MG63 (cell line): ENCODE measurements around the gene NTM. TPM values are rescaled to one million over a fixed set of nuclear protein-coding genes. Genes with fewer than 3 reads are reported as not detected.

Source experiments
- DNase-seq: peaks from one replicate; pipeline ENCODE4 v3.0.0-alpha.2; 2020
- H3K27me3 ChIP-seq: fragments of 250-450 bp; sonication (Bioruptor Pico); 2 replicates; pipeline ENCODE4 v1.5.1; 2020; ENCODE audit warnings: mild to moderate bottlenecking, moderate library complexity
- H3K36me3 ChIP-seq: fragments of 250-450 bp; sonication (Bioruptor Pico); 2 replicates; pipeline ENCODE4 v1.5.1; 2020; ENCODE audit warnings: mild to moderate bottlenecking, moderate library complexity
- H3K4me3 ChIP-seq: fragments of 250-450 bp; sonication (Bioruptor Pico); 2 replicates; pipeline ENCODE4 v1.5.1; 2020; ENCODE audit warnings: mild to moderate bottlenecking, moderate library complexity
- H3K9me3 ChIP-seq: fragments of 250-450 bp; sonication (Bioruptor Pico); 2 replicates; pipeline ENCODE4 v1.5.1; 2020; ENCODE audit warnings: mild to moderate bottlenecking, moderate library complexity
- total RNA-seq: library from RNA; depleted of rRNA; stranded (reverse); fragments of >200 nt; shearing (Covaris generic); gene quantifications from 2 replicates; pipeline ENCODE4 v1.2.3, GENCODE V29; 2014; ENCODE audit warnings: low replicate concordance

NTM gene
- total RNA-seq, 1 experiment from 2014 or later: 4.0 TPM

DNA sequence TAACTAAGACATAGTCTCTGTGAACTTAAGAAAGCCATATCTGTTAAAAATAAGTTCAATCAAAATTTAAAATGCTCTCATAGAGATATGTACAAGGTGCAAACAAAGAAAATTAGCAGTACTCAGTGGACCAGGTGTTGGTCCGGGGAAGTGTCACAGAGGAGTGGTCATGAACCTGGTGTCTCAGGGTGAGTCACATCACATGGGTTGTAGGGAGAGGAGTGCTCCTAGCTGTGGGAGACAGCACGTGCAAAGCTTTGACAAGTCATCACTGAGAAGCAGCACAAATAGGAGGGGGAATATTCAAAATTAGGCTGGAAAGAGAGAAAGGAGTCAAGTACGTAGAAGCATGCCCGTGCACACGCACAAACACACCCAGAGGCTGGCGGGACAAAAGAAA lies 438.1 kb downstream of the NTM start:
- peaks cover 7% of the 10 kb centered on the region; the same call in 1 of the 2 replicates for H3K27me3 ChIP-seq
- H3K36me3 ChIP-seq: no peaks in the 10 kb centered on the region
- no peak overlapping the region for H3K4me3 ChIP-seq
- no peaks in the 10 kb centered on the region for H3K9me3 ChIP-seq
- no peak for DNase-seq

DNA sequence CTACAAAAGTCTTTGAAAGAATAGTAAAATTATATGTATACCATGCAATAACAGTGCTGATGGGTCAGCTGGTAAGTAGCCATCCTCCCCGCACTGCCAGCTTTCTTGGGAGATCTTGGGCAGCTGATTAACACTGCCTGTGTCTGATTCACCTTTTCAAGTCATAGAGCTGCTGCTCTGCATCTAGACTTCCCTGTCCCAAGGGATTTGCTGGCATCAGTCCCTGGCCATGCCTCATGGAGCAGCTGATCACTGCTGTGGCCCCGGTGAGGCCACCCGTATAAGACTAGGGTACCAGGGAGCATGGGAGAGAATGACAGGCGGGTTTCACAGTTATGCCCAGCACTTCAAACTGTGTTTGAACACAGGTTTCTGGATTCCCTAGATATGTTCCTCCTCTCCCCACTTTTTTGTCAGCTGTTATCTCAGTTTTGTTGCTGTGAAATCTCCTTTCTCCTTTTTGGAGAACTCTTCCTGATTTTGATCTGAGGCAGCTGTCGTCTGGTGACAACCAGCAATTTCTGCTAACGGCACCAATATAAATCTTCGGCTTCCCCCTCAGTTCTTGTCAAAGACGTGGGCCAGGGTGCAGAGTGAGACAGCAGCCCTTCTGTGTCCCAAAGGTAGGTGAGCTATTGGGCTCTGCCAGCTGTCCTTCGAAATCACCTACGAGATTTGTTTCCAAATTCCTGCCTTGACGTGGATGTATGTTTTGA lies 438.9 kb downstream of the NTM start:
- Histone ChIP-seq H3K27me3 (peaks cover 7% of the 10 kb centered on the region; the same call in 1 of the 2 replicates), H3K9me3 (no peaks in the 10 kb centered on the region), H3K4me3 (no peak overlapping the region), H3K36me3 (no peaks in the 10 kb centered on the region)
- peak; percentile 33 for DNase-seq

GRCh38 chr11:131810541-131810940 lies 440.1 kb downstream of the NTM start:
- peaks cover 7% of the 10 kb centered on the region; the same call in 1 of the 2 replicates for H3K27me3 ChIP-seq

DNA sequence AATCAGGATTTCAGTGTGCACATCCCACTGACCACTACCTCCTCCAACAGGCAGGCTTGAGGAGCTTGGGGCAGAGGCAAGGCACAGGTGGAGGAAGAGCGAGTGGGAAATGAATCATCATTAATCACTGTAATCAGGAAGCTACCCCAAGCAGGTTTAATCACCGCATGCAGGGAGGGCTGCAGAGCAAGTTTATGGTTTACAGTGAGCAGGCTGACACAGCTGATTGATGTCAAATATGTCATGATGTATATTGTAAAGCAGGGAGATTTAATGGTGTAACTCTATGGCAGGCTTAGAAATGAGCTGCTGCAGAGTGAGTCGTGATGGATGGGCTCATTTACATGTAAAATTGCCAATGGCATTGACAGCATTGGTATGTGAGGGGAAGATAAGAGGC lies 441.0 kb downstream of the NTM start:
- no peaks in the 10 kb centered on the region for H3K9me3 ChIP-seq
- no peaks in the 10 kb centered on the region for H3K36me3 ChIP-seq
- H3K27me3 ChIP-seq: peaks cover 7% of the 10 kb centered on the region; the same call in 1 of the 2 replicates
- H3K4me3 ChIP-seq: no peak overlapping the region
- no peak for DNase-seq

More at GRCh38 chr11:131810541-131810940, 440.1 kb downstream of the NTM start:
- Histone ChIP-seq H3K9me3 (no peaks in the 10 kb centered on the region), H3K4me3 (no peak overlapping the region), H3K36me3 (no peaks in the 10 kb centered on the region)
- no peak for DNase-seq

DNA sequence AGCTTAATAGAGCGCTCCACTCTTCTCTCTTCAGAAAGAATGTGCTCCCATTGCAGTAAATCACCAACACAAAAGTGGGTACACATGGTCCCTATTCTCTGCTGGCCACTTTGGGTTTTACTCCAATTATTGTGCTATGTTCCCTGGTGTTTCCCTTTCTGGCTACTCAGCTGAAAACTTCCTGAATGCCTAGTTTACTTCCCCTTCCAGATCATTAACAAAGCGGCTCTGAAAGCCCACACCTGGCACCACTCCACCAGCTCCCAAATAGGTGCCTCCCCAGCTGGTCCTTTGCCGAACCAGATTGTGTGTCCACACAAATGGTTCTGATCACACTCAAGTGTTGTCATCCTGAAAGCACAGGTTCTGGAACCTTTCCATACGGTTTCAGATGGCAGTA lies 443.7 kb downstream of the NTM start:
- DNase-seq: no peak
- peaks cover 7% of the 10 kb centered on the region; the same call in 1 of the 2 replicates for H3K27me3 ChIP-seq
- H3K9me3 ChIP-seq: no peaks in the 10 kb centered on the region
- H3K36me3 ChIP-seq: no peaks in the 10 kb centered on the region
- H3K4me3 ChIP-seq: no peak overlapping the region

DNA sequence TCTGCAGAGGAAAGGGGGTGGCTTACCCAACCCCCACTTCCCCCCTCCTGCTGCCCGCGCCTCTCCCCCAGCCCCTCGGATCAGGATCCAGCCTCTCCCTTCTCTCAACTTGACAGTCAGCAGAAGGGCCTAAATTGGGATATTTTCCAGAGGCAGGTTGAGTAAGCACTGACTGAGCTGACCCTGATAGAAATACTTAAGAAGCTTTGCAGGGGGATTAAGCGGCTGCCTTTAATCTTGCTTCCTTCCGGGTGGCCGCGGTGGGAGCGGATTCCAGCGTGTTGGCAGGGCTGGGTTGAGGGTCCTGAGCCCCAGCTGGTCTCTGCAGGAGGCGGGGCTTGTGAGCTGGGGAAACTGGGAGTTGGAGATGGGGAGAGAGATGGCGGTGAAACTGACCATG lies 445.2 kb downstream of the NTM start:
- no peak for DNase-seq
- H3K4me3 ChIP-seq: no peak overlapping the region
- H3K27me3 ChIP-seq: 0 out of 2 replicates have a peak, but pooled peaks cover 2% of the 10 kb centered on the region
- no peaks in the 10 kb centered on the region for H3K36me3 ChIP-seq
- no peaks in the 10 kb centered on the region for H3K9me3 ChIP-seq

- Histone ChIP-seq H3K27me3 (no peaks in the 10 kb centered on the region), H3K36me3 (no peaks in the 10 kb centered on the region), H3K9me3 (no peaks in the 10 kb centered on the region), H3K4me3 (no peak overlapping the region)
- no peak for DNase-seq
Measured at GRCh38 chr11:131816051-131816450, 445.6 kb downstream of the NTM start.

DNA sequence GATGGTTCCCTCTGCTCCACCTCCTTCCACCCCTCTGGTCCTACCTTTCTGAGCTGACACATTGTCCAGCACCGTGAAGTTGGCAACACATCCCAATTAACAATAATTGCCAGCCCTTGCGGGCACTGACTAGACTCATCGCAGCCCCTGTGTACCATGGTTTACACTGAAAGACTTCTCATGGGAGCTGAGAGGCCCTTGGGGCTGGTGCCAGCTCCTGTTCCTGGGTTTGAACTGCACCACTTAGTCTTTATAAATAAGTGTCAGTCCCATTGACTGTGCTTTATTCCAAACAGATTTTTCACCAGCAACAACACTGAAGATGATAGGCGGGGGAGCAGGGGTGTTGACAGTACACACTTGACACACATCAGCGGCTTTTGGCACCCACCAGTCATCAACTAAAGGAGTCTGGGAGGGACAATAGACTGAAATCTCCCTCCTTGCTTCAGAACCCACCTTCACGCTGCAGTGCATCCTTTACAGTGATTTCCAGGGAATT lies 447.3 kb downstream of the NTM start:
- Histone ChIP-seq H3K36me3 (no peaks in the 10 kb centered on the region), H3K27me3 (peaks cover 3% of the 10 kb centered on the region; the same call in 1 of the 2 replicates), H3K4me3 (no peak overlapping the region), H3K9me3 (no peaks in the 10 kb centered on the region)
- DNase-seq: no peak

DNA sequence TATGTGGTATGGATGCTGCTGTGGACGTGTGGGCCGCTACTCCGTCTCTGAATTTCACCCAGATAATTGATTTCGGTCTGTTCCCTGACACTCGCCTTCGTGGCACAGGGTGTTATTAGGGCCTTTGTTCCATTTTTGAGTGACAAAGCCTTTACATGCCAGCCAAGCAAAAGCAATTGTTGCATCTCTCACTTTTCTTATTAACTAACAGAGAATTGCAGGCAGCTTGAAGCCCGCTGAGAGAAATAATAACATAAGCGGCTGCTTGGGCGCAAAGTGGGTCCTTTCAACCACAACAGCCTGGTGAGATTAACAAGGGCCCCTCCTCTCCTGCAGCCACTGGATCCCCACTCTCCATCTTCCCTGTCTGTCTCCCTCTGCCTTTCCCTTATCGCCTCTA lies 449.4 kb downstream of the NTM start:
- H3K27me3 ChIP-seq: peaks cover 7% of the 10 kb centered on the region

GRCh38 chr11:131822506-131822905 lies 452.1 kb downstream of the NTM start:
- Histone ChIP-seq H3K4me3 (no peak overlapping the region), H3K9me3 (no peaks in the 10 kb centered on the region), H3K27me3 (peaks cover 10% of the 10 kb centered on the region), H3K36me3 (no peaks in the 10 kb centered on the region)
- no peak for DNase-seq

More for the DNA sequence above, 449.4 kb downstream of the NTM start:
- no peaks in the 10 kb centered on the region for H3K9me3 ChIP-seq
- no peak for DNase-seq
- no peak overlapping the region for H3K4me3 ChIP-seq
- H3K36me3 ChIP-seq: no peaks in the 10 kb centered on the region

- H3K9me3 ChIP-seq: no peaks in the 10 kb centered on the region
- peaks cover 10% of the 10 kb centered on the region for H3K27me3 ChIP-seq
- H3K36me3 ChIP-seq: no peaks in the 10 kb centered on the region
- DNase-seq: no peak
- H3K4me3 ChIP-seq: no peak overlapping the region
Measured at GRCh38 chr11:131823772-131824171, 453.4 kb downstream of the NTM start.

DNA sequence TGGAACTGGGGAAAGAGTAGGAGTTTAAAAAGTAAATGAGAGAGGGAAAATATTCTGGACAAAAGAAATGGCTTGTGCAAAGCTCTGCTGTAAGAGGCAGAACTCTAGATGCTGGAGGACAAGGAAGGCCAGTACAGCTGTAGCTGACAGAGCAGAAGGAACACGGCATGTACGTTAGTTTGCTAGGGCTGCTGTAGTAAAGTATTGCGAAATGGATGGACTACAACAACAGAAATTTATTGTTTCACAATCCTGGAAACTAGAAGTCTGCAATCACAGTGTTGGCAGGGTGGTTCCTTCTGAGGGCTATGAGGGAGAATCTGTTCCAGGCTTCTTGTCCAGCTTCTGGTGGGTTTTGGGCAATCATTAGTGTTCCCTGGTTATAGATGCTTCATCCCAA lies 454.4 kb downstream of the NTM start:
- H3K27me3 ChIP-seq: peaks cover 10% of the 10 kb centered on the region
- no peak overlapping the region for H3K4me3 ChIP-seq
- DNase-seq: no peak
- H3K36me3 ChIP-seq: no peaks in the 10 kb centered on the region
- H3K9me3 ChIP-seq: no peaks in the 10 kb centered on the region

GRCh38 chr11:131827430-131827829 lies 457.0 kb downstream of the NTM start:
- Histone ChIP-seq H3K36me3 (no peaks in the 10 kb centered on the region), H3K4me3 (no peak overlapping the region), H3K27me3 (peaks cover 14% of the 10 kb centered on the region), H3K9me3 (no peaks in the 10 kb centered on the region)
- no peak for DNase-seq

- no peak for DNase-seq
- Histone ChIP-seq H3K27me3 (peaks cover 8% of the 10 kb centered on the region), H3K36me3 (no peaks in the 10 kb centered on the region), H3K9me3 (no peaks in the 10 kb centered on the region), H3K4me3 (no peak overlapping the region)
Measured at GRCh38 chr11:131829725-131830124, 459.3 kb downstream of the NTM start.

DNA sequence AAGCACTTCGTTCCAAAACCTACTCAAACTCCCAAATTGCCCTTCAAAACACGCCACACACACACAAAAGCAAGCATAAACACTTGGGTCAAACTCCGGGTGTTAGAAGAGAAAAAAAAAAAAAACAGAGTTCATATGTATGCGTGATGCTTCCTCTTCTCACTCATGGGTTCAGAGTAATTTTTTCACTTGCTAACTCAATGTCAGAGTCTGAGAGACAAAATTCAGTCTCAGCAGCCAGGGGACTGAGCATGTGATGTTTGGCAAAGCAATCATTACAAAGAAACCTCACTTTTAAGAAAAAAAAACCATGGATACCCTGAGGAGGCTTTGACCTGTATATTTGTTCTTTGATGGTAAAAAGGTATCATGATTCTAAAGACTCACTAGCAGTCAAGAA lies 461.7 kb downstream of the NTM start:
- Histone ChIP-seq H3K9me3 (no peaks in the 10 kb centered on the region), H3K36me3 (no peaks in the 10 kb centered on the region), H3K4me3 (no peak overlapping the region), H3K27me3 (peaks cover 8% of the 10 kb centered on the region)
- no peak for DNase-seq

DNA sequence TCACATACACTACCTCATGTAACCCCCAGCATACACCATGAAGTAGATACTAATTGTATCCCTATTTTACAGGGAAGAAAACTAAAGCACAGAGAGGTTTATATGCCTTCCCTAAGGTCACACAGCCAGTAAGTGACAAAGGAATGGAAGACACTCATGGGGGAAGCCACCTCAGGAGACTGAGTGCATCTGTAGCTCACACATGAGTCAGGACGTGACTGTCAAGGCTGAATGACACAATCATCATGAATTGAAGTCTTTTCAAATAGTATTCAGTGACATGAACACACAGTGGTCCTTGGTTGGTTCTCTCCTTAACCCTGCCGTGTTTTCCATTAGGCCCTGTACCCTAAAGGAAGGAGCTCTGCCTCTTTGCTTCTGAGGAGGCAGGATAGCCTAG lies 463.0 kb downstream of the NTM start:
- no peaks in the 10 kb centered on the region for H3K9me3 ChIP-seq
- H3K4me3 ChIP-seq: no peak overlapping the region
- DNase-seq: no peak
- no peaks in the 10 kb centered on the region for H3K36me3 ChIP-seq
- peaks cover 5% of the 10 kb centered on the region for H3K27me3 ChIP-seq

- DNase-seq: no peak
- Histone ChIP-seq H3K27me3 (no peaks in the 10 kb centered on the region), H3K4me3 (no peak overlapping the region), H3K36me3 (no peaks in the 10 kb centered on the region), H3K9me3 (no peaks in the 10 kb centered on the region)
Measured at GRCh38 chr11:131837562-131837961, 467.1 kb downstream of the NTM start.

GRCh38 chr11:131838016-131838415 lies 467.6 kb downstream of the NTM start:
- no peaks in the 10 kb centered on the region for H3K9me3 ChIP-seq
- H3K27me3 ChIP-seq: no peaks in the 10 kb centered on the region
- no peak for DNase-seq
- no peaks in the 10 kb centered on the region for H3K36me3 ChIP-seq
- H3K4me3 ChIP-seq: no peak overlapping the region
